ENCODE results near the gene HEATR5A.

HEATR5A gene

DNA sequence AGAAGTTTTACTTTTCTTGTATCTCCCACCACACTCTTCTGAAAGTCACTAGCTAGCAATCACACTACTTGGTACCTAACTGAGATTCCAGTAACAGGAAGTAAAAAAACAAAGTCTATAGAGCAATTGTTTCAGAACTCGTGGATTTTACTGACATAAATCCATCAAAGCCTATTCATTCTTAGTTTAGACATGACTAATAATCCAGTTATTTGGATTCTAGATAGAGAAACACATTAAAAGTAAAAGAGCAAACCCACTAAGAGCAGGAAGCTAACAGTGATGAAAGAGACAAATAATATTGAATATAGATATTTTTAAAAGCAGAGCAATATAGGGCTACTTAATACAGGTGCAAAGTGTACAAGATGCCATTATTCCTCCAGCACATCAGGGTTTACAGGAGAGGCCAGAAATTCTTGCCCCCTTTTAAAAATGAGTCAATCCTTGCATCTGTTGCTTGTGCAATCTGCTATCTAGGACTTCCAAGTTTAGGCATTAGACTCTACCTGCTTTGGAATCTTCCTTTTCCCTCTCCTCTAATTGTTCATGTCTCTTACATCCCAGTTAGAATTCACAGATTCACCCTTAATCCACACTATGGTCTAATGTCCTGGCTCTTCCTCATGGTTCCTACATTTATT, 6.0 kb downstream of the HEATR5A start:
- H3K4me3 ChIP-seq (ENCODE audit: low read depth, low read length), result no peak overlapping the region
- TF ChIP-seq, protein P1, sequence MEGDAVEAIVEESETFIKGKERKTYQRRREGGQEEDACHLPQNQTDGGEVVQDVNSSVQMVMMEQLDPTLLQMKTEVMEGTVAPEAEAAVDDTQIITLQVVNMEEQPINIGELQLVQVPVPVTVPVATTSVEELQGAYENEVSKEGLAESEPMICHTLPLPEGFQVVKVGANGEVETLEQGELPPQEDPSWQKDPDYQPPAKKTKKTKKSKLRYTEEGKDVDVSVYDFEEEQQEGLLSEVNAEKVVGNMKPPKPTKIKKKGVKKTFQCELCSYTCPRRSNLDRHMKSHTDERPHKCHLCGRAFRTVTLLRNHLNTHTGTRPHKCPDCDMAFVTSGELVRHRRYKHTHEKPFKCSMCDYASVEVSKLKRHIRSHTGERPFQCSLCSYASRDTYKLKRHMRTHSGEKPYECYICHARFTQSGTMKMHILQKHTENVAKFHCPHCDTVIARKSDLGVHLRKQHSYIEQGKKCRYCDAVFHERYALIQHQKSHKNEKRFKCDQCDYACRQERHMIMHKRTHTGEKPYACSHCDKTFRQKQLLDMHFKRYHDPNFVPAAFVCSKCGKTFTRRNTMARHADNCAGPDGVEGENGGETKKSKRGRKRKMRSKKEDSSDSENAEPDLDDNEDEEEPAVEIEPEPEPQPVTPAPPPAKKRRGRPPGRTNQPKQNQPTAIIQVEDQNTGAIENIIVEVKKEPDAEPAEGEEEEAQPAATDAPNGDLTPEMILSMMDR (IDR thresholded peaks at IDR 0.05; ENCODE audit: insufficient read depth, low read depth, low read length, missing control alignments), result no peak
- no peak for DNase-seq (ENCODE audit: low read depth)

DNA sequence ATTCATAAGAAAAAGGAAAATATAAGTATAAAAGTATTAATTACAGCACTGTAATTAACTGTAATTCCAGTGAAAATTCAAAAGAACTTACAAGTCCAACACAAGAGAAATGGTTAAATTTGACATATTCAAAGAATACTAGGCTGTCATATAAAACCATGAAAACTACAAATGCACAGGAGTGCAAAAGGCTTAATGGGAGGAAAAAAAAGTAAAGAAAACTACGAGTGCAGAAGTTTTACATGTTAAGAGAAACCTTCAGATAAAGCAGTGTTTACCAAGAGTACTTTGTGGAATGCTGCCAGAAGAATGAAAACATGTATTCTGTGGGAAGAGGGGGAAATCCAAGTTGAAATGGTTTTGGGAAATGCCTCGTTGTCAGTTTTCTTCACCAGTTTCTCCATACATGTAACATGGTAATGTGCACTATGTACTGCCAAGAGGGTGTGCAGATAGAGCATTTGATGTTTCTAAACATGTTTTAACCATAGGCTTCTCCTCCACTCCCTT, 9.1 kb downstream of the HEATR5A start:
- no peak for DNase-seq (ENCODE audit: low read depth)
- TF ChIP-seq, protein P1 (IDR thresholded peaks at IDR 0.05; ENCODE audit: insufficient read depth, low read depth, low read length, missing control alignments), result no peak
- no peak overlapping the region for H3K4me3 ChIP-seq (ENCODE audit: low read depth, low read length)

DNA sequence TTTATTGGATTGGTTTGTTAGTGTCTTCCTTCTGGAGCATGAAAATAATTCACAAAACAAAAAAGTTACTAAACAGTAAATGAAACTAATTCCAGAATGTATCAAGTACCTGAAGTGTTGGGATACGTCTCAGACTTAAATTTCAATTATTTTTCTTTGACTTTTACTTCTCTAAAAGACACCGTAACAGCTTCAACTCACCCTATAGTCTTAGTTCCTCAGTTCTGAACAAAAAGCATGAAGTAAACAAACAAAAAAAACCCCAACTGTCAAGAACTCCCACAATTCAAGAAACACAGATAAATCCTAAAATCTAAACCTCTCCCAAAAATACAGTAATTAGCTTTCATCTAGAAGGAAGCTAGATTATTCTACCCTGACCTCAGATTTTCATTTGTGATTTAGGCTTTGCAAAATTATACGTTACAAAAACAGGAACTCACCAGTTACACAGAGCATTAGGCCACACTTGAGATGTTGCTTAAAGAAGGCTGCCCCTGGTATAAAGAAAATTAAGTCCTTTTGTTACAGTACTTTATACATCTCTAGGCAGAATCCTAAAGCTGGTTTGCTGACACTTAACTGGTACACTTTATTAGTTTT, 10.2 kb downstream of the HEATR5A start:
- no peak for DNase-seq (ENCODE audit: low read depth)
- TF ChIP-seq, protein P1 (IDR thresholded peaks at IDR 0.05; ENCODE audit: insufficient read depth, low read depth, low read length, missing control alignments), result no peak
- H3K4me3 ChIP-seq (ENCODE audit: low read depth, low read length), result peak overlapping the region; percentile 15; the same call in 1 of the 2 replicates

DNA sequence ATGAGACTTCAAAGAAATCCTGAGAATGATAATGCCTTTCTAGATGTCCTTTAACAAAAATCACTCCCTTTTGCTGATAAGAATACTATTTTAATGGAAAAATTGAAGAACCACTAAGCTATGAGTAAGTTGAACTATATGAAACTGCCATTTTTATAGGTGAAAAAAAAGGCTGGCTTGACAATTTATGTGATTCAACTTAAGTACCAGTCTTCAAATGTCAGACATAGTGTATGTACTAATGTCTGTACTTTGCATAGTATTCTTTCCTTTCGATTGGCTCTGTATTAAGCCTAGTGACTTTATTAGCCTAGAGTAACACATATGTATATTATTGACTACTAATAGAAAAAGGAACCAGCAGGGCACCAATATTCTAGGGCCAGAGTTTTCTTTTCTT, 11.9 kb downstream of the HEATR5A start:
- TF ChIP-seq, protein P1 (IDR thresholded peaks at IDR 0.05; ENCODE audit: insufficient read depth, low read depth, low read length, missing control alignments), result no peak

DNA sequence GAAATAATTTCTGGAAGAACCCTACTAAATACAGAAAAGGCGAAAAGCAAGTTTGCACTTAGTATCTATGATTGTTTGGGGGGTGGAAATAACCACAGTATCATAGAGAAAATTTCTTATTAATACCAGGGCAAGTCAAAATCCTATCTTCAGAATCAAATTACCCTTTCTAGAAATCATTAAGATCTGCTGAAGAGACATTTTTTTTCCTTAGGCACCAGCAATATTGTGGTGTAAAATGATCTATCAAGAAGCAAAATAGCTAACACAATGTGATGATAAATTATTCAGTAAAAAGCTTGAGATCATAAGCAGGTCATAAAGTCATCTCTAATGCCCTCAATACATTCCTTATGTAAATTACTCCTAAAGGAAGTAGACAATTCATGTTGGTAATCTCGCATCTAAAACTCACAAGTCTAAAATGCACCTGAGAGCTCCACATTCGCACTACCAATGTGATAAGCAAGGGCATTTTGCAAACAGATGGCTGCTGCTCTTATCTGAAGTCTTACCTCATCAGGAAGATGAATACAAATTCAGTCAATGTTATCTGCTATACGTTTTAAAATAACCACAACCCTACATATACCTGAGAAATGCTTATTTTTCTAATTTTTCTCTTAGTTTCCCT, 14.6 kb downstream of the HEATR5A start:
- TF ChIP-seq, protein P1 (IDR thresholded peaks at IDR 0.05; ENCODE audit: insufficient read depth, low read depth, low read length, missing control alignments), result no peak
- no peak for DNase-seq (ENCODE audit: low read depth)
- H3K4me3 ChIP-seq (ENCODE audit: low read depth, low read length), result no peak overlapping the region

More for the DNA sequence above, 11.9 kb downstream of the HEATR5A start:
- no peak overlapping the region for H3K4me3 ChIP-seq (ENCODE audit: low read depth, low read length)
- DNase-seq (ENCODE audit: low read depth), result no peak

DNA sequence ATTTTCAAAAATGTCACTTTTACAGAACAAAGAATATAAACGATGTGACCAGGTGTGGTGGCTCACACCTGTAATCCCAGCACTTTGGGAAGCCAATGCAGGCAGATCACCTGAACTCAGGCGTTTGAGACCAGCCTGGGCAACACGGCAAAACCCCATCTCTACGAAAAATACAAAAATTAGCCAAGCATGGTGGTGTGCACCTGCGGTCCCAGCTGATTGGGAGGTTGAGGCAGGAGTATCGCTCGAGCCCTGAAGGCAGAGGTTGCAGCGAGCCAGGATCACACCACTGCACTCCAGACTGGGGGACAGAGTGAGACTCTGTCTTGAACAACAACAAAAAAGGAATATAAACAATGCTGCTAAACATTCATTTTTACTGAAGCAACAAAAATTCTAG, 15.2 kb downstream of the HEATR5A start:
- no peak for DNase-seq (ENCODE audit: low read depth)
- no peak overlapping the region for H3K4me3 ChIP-seq (ENCODE audit: low read depth, low read length)
- TF ChIP-seq, protein P1 (IDR thresholded peaks at IDR 0.05; ENCODE audit: insufficient read depth, low read depth, low read length, missing control alignments), result no peak

Data from GM12865 (cell line).